Measurements from ENCODE around the gene TNS1.

TNS1 gene

DNA sequence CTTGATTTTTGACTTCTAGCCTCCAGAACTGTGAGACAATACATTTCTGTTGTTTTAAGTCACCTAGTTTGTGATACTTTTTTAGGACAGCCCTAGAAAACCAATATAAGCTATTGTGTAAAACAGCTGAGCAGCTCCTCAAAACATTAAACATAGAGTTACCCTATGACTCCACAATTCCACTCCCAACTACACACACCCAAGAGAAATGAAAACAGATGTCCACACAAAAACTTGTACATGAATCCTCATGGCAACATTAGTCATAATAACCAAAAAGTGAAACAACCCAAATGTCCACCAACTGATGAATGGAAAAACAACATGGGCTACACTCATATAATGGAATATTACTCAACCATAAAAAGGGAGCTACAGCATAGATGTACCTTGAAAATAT is 32.6 kb downstream of the TNS1 start:
- ChIA-PET CTCF (no interaction called here), POLR2A (no interaction called here)
- no peak for DNase-seq (ENCODE audit: extremely low spot score)
- TF ChIP-seq CTBP1 (IDR thresholded peaks at IDR 0.05; ENCODE audit: borderline replicate concordance), result no peak
- TF ChIP-seq, protein P1, sequence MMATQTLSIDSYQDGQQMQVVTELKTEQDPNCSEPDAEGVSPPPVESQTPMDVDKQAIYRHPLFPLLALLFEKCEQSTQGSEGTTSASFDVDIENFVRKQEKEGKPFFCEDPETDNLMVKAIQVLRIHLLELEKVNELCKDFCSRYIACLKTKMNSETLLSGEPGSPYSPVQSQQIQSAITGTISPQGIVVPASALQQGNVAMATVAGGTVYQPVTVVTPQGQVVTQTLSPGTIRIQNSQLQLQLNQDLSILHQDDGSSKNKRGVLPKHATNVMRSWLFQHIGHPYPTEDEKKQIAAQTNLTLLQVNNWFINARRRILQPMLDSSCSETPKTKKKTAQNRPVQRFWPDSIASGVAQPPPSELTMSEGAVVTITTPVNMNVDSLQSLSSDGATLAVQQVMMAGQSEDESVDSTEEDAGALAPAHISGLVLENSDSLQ (IDR thresholded peaks at IDR 0.05), result no peak
- no peak for TF ChIP-seq ELF4 (IDR thresholded peaks at IDR 0.05)
- no peak for TF ChIP-seq BHLHE40 (IDR thresholded peaks at IDR 0.05; ENCODE audit: borderline replicate concordance)
- TF ChIP-seq ARNT (IDR thresholded peaks at IDR 0.05), result no peak
- no peak for TF ChIP-seq SP1 (IDR thresholded peaks at IDR 0.05)
- no peak for TF ChIP-seq L3MBTL2 (conservative IDR thresholded peaks at IDR 0.05)
- no peak for TF ChIP-seq ZNF384 (IDR thresholded peaks at IDR 0.05)
- no peak for TF ChIP-seq SUZ12 (IDR thresholded peaks at IDR 0.05)
- no peak for TF ChIP-seq NFRKB (IDR thresholded peaks at IDR 0.05)
- TF ChIP-seq LEF1 (IDR thresholded peaks at IDR 0.05; ENCODE audit: borderline replicate concordance), result no peak
- TF ChIP-seq FOXA1 (IDR thresholded peaks at IDR 0.05), result no peak
- TF ChIP-seq FOXM1 (IDR thresholded peaks at IDR 0.05; ENCODE audit: borderline replicate concordance), result no peak
- TF ChIP-seq TARDBP (IDR thresholded peaks at IDR 0.05), result no peak

DNA sequence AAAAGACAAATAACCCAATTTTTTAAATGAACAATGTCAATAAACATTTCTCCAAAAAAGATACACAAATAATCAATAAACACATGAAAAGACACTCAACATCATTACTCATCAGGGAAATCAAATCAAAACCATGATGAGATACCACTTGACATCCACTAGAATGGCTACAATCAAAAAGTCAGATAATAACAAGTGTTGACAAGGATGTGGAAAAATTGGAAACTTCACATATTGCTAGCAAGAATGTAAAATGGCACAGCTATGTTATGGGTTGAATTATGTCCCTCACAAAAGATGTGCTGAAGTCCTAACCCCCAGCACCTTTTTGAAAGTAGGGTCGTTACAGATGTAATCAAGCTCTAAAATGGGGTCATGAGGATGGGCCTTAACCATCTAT is 33.2 kb downstream of the TNS1 start:
- CTCF ChIA-PET, result no interaction called here
- POLR2A ChIA-PET, result no interaction called here
- TF ChIP-seq FOXK2 (IDR thresholded peaks at IDR 0.05) (no peak), FOXM1 (IDR thresholded peaks at IDR 0.05; ENCODE audit: borderline replicate concordance) (no peak), ELF4 (IDR thresholded peaks at IDR 0.05) (no peak), LEF1 (IDR thresholded peaks at IDR 0.05; ENCODE audit: borderline replicate concordance) (no peak), TARDBP (IDR thresholded peaks at IDR 0.05) (no peak), BHLHE40 (IDR thresholded peaks at IDR 0.05; ENCODE audit: borderline replicate concordance) (no peak), SP1 (IDR thresholded peaks at IDR 0.05) (no peak), FOXA1 (IDR thresholded peaks at IDR 0.05) (no peak), ZNF384 (IDR thresholded peaks at IDR 0.05) (no peak), ARNT (IDR thresholded peaks at IDR 0.05) (no peak), L3MBTL2 (conservative IDR thresholded peaks at IDR 0.05) (no peak), NFRKB (IDR thresholded peaks at IDR 0.05) (no peak), HDGF (IDR thresholded peaks at IDR 0.05; ENCODE audit: borderline replicate concordance) (no peak), CTBP1 (IDR thresholded peaks at IDR 0.05; ENCODE audit: borderline replicate concordance) (no peak)
- TF ChIP-seq, protein P1 (IDR thresholded peaks at IDR 0.05), result no peak
- DNase-seq (ENCODE audit: extremely low spot score), result no peak

DNA sequence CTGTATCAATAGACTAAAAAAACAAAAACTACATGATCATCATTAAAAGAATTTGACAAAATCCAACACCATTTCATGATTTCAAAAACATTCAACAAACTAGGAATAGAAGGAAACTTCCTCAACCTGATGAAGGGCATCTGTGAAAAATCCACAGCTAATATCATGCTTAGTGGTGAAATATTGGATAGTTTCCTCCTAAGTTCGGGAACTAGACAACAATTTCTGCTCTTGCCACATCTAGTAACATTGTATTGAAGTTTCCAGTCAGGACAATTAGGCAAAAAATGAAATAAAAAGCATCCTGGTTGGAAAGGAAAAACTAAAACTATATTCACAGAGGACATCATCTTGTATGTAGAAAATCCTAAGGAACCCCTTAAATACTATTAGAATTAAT is 34.8 kb downstream of the TNS1 start:
- POLR2A ChIA-PET, result no interaction called here
- no peak for DNase-seq (ENCODE audit: extremely low spot score)
- CTCF ChIA-PET, result no interaction called here

DNA sequence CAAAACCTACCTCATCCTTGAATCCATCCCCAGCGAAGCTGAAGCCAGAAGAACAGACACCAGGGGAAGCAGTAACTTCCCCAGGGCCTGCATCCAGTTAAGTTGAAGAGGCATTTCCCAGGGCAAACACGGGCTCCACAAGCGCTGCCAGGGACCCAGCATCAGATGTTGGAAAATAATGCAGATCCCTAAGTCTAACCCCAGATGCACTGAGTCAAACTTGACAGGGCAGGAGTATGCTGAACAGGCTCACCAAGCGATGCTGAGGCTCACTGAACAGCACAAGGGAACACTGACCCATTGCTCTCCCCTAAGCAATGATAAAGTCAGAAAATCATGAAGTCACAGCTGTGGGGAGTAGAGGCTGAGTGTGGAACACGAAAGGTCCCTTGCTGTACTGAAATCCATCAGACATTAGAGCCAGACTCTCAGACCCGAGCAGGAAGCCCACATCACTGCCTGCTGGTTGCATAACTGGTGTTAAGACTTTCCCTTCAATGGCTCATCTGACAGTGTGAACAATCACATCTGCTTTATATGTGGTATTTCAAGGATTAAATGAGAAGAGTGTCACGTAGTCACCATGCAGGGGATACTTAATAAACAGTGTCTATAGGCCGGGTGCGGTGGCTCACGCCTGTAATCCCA is 36.2 kb downstream of the TNS1 start:
- no peak for DNase-seq (ENCODE audit: extremely low spot score)
- TF ChIP-seq NFRKB (IDR thresholded peaks at IDR 0.05), result no peak
- no peak for TF ChIP-seq ELF4 (IDR thresholded peaks at IDR 0.05)
- no peak for TF ChIP-seq CTBP1 (IDR thresholded peaks at IDR 0.05; ENCODE audit: borderline replicate concordance)
- TF ChIP-seq LEF1 (IDR thresholded peaks at IDR 0.05; ENCODE audit: borderline replicate concordance), result no peak
- no peak for TF ChIP-seq SUZ12 (IDR thresholded peaks at IDR 0.05)
- no peak for TF ChIP-seq HDGF (IDR thresholded peaks at IDR 0.05; ENCODE audit: borderline replicate concordance)
- no peak for TF ChIP-seq BHLHE40 (IDR thresholded peaks at IDR 0.05; ENCODE audit: borderline replicate concordance)
- TF ChIP-seq FOXK2 (IDR thresholded peaks at IDR 0.05), result no peak
- no peak for TF ChIP-seq FOXM1 (IDR thresholded peaks at IDR 0.05; ENCODE audit: borderline replicate concordance)
- TF ChIP-seq, protein P1 (IDR thresholded peaks at IDR 0.05), result no peak
- no peak for TF ChIP-seq ARNT (IDR thresholded peaks at IDR 0.05)
- no peak for TF ChIP-seq L3MBTL2 (conservative IDR thresholded peaks at IDR 0.05)
- no peak for TF ChIP-seq TARDBP (IDR thresholded peaks at IDR 0.05)
- TF ChIP-seq SP1 (IDR thresholded peaks at IDR 0.05), result no peak
- no peak for TF ChIP-seq ZNF384 (IDR thresholded peaks at IDR 0.05)
- TF ChIP-seq FOXA1 (IDR thresholded peaks at IDR 0.05), result no peak
- CTCF ChIA-PET, result no interaction called here
- POLR2A ChIA-PET, result no interaction called here

More for the DNA sequence above, 34.8 kb downstream of the TNS1 start:
- no peak for TF ChIP-seq SUZ12 (IDR thresholded peaks at IDR 0.05)
- no peak for TF ChIP-seq TARDBP (IDR thresholded peaks at IDR 0.05)
- no peak for TF ChIP-seq FOXK2 (IDR thresholded peaks at IDR 0.05)
- no peak for TF ChIP-seq FOXA1 (IDR thresholded peaks at IDR 0.05)
- no peak for TF ChIP-seq NFRKB (IDR thresholded peaks at IDR 0.05)
- TF ChIP-seq HDGF (IDR thresholded peaks at IDR 0.05; ENCODE audit: borderline replicate concordance), result no peak
- no peak for TF ChIP-seq ELF4 (IDR thresholded peaks at IDR 0.05)
- no peak for TF ChIP-seq BHLHE40 (IDR thresholded peaks at IDR 0.05; ENCODE audit: borderline replicate concordance)
- no peak for TF ChIP-seq CTBP1 (IDR thresholded peaks at IDR 0.05; ENCODE audit: borderline replicate concordance)
- TF ChIP-seq, protein P1 (IDR thresholded peaks at IDR 0.05), result no peak
- TF ChIP-seq ZNF384 (IDR thresholded peaks at IDR 0.05), result no peak
- TF ChIP-seq FOXM1 (IDR thresholded peaks at IDR 0.05; ENCODE audit: borderline replicate concordance), result no peak
- TF ChIP-seq ARNT (IDR thresholded peaks at IDR 0.05), result no peak
- TF ChIP-seq LEF1 (IDR thresholded peaks at IDR 0.05; ENCODE audit: borderline replicate concordance), result no peak
- TF ChIP-seq SP1 (IDR thresholded peaks at IDR 0.05), result no peak
- no peak for TF ChIP-seq L3MBTL2 (conservative IDR thresholded peaks at IDR 0.05)

Data from HEK293T (cell line).